HL-60 (cell line): ENCODE data around the gene STOML1.
A peak's percentile ranks its signal among the peaks of the same experiment; 100 is the strongest.

Source experiments
- DNase-seq, 2 experiments: peaks; one replicate each; pipeline ENCODE4 v3.0.0-alpha.2; 2010 to 2020; ENCODE audit warnings: low read depth in 1 of 2, low spot score in 1 of 2
- H3K27ac ChIP-seq: fragments of 250-450 bp; sonication (Bioruptor Pico); replicated peaks from 2 replicates; pipeline ENCODE4 v1.5.1; 2020; ENCODE audit warnings: mild to moderate bottlenecking, moderate library complexity
- H3K27me3 ChIP-seq: fragments of 250-450 bp; sonication (Bioruptor Pico); 2 replicates; pipeline ENCODE4 v1.5.1; 2021; ENCODE audit warnings: mild to moderate bottlenecking, moderate library complexity; ENCODE audit not compliant: insufficient read depth, poor library complexity, severe bottlenecking
- H3K4me3 ChIP-seq: replicated peaks from 2 replicates; pipeline ENCODE4 v1.5.1; 2011; ENCODE audit warnings: mild to moderate bottlenecking, control low read depth, low read length; ENCODE audit not compliant: insufficient read depth
- GABPA ChIP-seq: IDR thresholded peaks from 2 replicates; pipeline ENCODE4 v1.6.1; 2012; ENCODE audit warnings: low read depth
- POLR2AphosphoS5 ChIP-seq: IDR thresholded peaks from 2 replicates; pipeline ENCODE4 v1.6.1; 2012; ENCODE audit warnings: low read depth
- SPI1 ChIP-seq: IDR thresholded peaks from 2 replicates; pipeline ENCODE4 v1.6.1; 2012; ENCODE audit warnings: low read depth, mild to moderate bottlenecking, borderline replicate concordance
- TF ChIP-seq, protein P1 (sequence below): IDR thresholded peaks from one replicate; pipeline ENCODE4 v1.5.1; 2011; ENCODE audit warnings: low read length, control low read depth, inconsistent platforms; ENCODE audit not compliant: insufficient read depth
- TF ChIP-seq, protein P2 (sequence below): IDR thresholded peaks from 2 replicates; pipeline ENCODE4 v1.6.1; 2012; ENCODE audit warnings: low read depth; ENCODE audit not compliant: insufficient replicate concordance

The STOML1 gene

DNA sequence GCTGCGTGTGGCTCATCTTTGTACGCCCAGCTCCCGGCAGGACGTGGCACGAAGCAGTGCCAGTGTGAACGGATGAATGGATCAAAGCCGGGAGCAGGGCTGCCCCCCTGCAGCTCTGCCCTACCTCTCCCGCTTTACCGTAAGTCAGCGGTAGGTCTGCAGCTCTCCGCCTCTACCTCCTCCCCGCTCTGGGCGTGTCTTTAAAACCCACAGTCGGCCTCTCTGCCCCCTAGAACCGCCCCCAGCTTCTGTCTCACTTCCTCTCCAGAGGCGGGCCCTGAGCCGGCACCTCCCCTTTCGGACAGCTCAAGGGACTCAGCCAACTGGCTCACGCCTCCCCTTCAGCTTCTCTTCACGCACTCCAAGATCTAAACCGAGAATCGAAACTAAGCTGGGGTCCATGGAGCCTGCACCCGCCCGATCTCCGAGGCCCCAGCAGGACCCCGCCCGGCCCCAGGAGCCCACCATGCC lies 2.4 kb upstream of the STOML1 start, which contains the start of gene PML:
Gene PML (plus strand): TSS at position 304 of the 471 bp plus-strand sequence. CDS start 97 bp downstream, at position 401.
- TF ChIP-seq SPI1 (peak; percentile 96), POLR2AphosphoS5 (peak; percentile 12; the same call in 1 of the 2 replicates)
- TF ChIP-seq, protein P1, sequence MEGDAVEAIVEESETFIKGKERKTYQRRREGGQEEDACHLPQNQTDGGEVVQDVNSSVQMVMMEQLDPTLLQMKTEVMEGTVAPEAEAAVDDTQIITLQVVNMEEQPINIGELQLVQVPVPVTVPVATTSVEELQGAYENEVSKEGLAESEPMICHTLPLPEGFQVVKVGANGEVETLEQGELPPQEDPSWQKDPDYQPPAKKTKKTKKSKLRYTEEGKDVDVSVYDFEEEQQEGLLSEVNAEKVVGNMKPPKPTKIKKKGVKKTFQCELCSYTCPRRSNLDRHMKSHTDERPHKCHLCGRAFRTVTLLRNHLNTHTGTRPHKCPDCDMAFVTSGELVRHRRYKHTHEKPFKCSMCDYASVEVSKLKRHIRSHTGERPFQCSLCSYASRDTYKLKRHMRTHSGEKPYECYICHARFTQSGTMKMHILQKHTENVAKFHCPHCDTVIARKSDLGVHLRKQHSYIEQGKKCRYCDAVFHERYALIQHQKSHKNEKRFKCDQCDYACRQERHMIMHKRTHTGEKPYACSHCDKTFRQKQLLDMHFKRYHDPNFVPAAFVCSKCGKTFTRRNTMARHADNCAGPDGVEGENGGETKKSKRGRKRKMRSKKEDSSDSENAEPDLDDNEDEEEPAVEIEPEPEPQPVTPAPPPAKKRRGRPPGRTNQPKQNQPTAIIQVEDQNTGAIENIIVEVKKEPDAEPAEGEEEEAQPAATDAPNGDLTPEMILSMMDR, result no peak
- Histone ChIP-seq H3K4me3 (peak within 1 kb of the TSS; percentile 86), H3K27ac (peak within 1 kb of the TSS; percentile 81), H3K27me3 (no peaks in the 10 kb centered on the region)
- DNase-seq, result peak; percentile 88 to 98

DNA sequence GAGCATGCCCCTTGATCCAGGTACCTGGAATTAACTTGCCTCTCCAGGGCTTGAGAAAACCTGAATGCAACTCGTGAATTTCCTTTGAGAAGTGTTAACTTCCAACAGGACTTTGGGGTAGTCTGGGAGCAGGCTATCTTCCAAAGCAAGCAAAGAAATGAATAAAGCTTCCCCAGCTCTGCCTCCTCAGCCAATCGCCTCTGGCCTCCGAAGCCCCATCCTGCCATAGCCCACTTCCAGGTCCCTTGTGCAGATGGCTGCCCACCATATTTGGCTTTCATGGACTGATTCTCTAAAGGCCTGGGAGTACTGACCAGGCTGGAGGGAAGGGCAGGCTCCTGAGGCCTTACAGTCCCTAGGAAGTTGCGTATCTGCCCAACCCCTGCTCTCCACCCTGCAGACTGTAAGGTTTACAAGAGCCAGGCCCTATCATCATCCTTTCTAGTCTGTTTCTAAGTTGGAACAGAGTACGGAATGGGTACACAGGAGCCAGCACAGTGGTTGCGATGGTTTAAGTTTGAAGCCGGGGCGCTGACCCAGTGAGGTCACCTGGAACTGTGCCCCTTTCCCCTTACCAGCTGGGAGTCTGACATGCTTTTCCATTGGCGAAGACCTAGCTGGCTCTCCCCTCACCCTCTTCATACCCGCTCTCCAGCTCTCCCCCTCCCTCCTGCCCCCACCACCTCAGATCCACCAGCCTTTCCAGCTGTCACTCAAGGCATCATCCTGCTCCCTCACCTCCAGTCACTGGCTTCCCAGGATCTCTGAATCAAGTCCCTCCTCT lies 1.3 kb upstream of the STOML1 start:
- no peak overlapping the region for H3K4me3 ChIP-seq
- H3K27ac ChIP-seq, result no peak overlapping the region; the same call in 1 of the 2 replicates
- TF ChIP-seq POLR2AphosphoS5, result no peak
- TF ChIP-seq, protein P2, sequence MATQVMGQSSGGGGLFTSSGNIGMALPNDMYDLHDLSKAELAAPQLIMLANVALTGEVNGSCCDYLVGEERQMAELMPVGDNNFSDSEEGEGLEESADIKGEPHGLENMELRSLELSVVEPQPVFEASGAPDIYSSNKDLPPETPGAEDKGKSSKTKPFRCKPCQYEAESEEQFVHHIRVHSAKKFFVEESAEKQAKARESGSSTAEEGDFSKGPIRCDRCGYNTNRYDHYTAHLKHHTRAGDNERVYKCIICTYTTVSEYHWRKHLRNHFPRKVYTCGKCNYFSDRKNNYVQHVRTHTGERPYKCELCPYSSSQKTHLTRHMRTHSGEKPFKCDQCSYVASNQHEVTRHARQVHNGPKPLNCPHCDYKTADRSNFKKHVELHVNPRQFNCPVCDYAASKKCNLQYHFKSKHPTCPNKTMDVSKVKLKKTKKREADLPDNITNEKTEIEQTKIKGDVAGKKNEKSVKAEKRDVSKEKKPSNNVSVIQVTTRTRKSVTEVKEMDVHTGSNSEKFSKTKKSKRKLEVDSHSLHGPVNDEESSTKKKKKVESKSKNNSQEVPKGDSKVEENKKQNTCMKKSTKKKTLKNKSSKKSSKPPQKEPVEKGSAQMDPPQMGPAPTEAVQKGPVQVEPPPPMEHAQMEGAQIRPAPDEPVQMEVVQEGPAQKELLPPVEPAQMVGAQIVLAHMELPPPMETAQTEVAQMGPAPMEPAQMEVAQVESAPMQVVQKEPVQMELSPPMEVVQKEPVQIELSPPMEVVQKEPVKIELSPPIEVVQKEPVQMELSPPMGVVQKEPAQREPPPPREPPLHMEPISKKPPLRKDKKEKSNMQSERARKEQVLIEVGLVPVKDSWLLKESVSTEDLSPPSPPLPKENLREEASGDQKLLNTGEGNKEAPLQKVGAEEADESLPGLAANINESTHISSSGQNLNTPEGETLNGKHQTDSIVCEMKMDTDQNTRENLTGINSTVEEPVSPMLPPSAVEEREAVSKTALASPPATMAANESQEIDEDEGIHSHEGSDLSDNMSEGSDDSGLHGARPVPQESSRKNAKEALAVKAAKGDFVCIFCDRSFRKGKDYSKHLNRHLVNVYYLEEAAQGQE, result no peak
- no peak for TF ChIP-seq GABPA
- no peak for TF ChIP-seq SPI1
- TF ChIP-seq, protein P1, result no peak
- no peaks in the 10 kb centered on the region for H3K27me3 ChIP-seq
- no peak for DNase-seq

DNA sequence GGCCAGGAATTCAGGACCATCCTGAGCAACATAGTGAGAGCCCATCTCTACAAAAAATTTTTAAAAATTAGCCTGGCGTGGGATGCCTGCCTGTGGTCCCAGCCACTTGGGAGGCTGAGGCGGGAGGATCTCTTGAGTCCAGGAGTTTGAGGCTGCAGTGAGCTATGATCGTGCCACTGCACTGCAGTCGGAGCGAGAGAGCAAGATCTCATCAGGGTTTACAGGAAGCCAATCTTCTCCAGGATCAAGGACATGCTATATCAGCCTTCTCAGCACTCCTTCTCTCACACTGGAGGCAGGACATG lies 451 bp upstream of the STOML1 start:
- TF ChIP-seq, protein P2, result no peak
- TF ChIP-seq POLR2AphosphoS5 (no peak), GABPA (no peak), SPI1 (no peak)
- TF ChIP-seq, protein P1, result no peak
- no peak for DNase-seq
- H3K27ac ChIP-seq, result peak overlapping the region; percentile 50
- H3K4me3 ChIP-seq, result peak overlapping the region; percentile 5
- no peaks in the 10 kb centered on the region for H3K27me3 ChIP-seq
